CD14-positive monocyte (primary cell): Measurements from ENCODE around the gene MSGN1. TPM values are rescaled to one million over a fixed set of nuclear protein-coding genes. Genes with fewer than 3 reads are reported as not detected.

Experiments used
- DNase-seq, 3 donors: peaks; one replicate each; pipeline ENCODE4 v3.0.0-alpha.2; 2011 to 2022
- H2AFZ ChIP-seq: 2 replicates; pipeline ENCODE4 v1.6.0; 2012; ENCODE audit warnings: mild to moderate bottlenecking, low read depth, low read length, inconsistent platforms; ENCODE audit not compliant: insufficient read depth, poor library complexity, severe bottlenecking
- H3K27ac ChIP-seq, 2 donors: 1 replicate in 1 of 2; 2 replicates in 1 of 2; pipeline ENCODE4 v1.5.1; 2012 to 2013; ENCODE audit warnings: low read length in 2 of 2, control low read depth in 1 of 2, inconsistent platforms in 1 of 2, low read depth in 1 of 2, mild to moderate bottlenecking in 1 of 2
- H3K27me3 ChIP-seq, 2 donors: one replicate each; pipeline versions ENCODE4 v1.6.0 to v1.6.1; 2011 to 2013; ENCODE audit warnings: low read length in 2 of 2; ENCODE audit not compliant: control insufficient read depth in 2 of 2, insufficient read depth in 2 of 2
- H3K36me3 ChIP-seq, 2 donors: replicated peaks in 1 of 2; 1 replicate in 1 of 2; 2 replicates in 1 of 2; pipeline versions ENCODE4 v1.5.1 to v1.6.1; 2012 to 2013; ENCODE audit warnings: low read length in 2 of 2, control low read depth in 1 of 2, inconsistent platforms in 1 of 2, mild to moderate bottlenecking in 1 of 2; ENCODE audit not compliant: insufficient read depth in 2 of 2, control insufficient read depth in 1 of 2
- H3K4me1 ChIP-seq, 2 donors: 1 replicate in 1 of 2; 2 replicates in 1 of 2; pipeline versions ENCODE4 v1.5.1 to v1.6.1; 2012 to 2013; ENCODE audit warnings: low read length in 2 of 2, control low read depth in 1 of 2, inconsistent platforms in 1 of 2, mild to moderate bottlenecking in 1 of 2, moderate library complexity in 1 of 2; ENCODE audit not compliant: insufficient read depth in 2 of 2, control insufficient read depth in 1 of 2
- H3K4me2 ChIP-seq: replicated peaks from 2 replicates; pipeline ENCODE3; 2012; ENCODE audit warnings: low read length, moderate library complexity, mild to moderate bottlenecking; ENCODE audit not compliant: poor library complexity, severe bottlenecking; ENCODE audit errors: extremely low read depth
- H3K4me3 ChIP-seq, 3 experiments: fragments of 200-600 bp in 1 of 3; sonication (generic) in 1 of 3; replicated peaks in 1 of 3; 1 replicate in 2 of 3; 2 replicates in 1 of 3; pipeline ENCODE4 v1.5.1; 2011 to 2013; ENCODE audit warnings: low read length in 3 of 3, mild to moderate bottlenecking in 3 of 3, control low read depth in 2 of 3, low read depth in 2 of 3, inconsistent platforms in 1 of 3, moderate library complexity in 1 of 3
- H3K79me2 ChIP-seq: 2 replicates; pipeline ENCODE4 v1.6.0; 2012; ENCODE audit warnings: mild to moderate bottlenecking, control low read depth, inconsistent platforms, low read length, moderate library complexity; ENCODE audit not compliant: insufficient read depth
- H3K9ac ChIP-seq: 2 replicates; pipeline ENCODE4 v1.6.0; 2017; ENCODE audit warnings: low read length, mild to moderate bottlenecking; ENCODE audit not compliant: insufficient read depth, poor library complexity, severe bottlenecking
- H3K9me3 ChIP-seq, 2 donors: replicated peaks in 1 of 2; 1 replicate in 1 of 2; 2 replicates in 1 of 2; pipeline versions ENCODE4 v1.5.1 to v1.6.1; 2012 to 2013; ENCODE audit warnings: low read length in 2 of 2, control low read depth in 1 of 2; ENCODE audit not compliant: control insufficient read depth in 1 of 2, insufficient read depth in 1 of 2
- H4K20me1 ChIP-seq: 2 replicates; pipeline ENCODE4 v1.6.0; 2012; ENCODE audit warnings: mild to moderate bottlenecking, low read length, control low read depth, moderate library complexity; ENCODE audit not compliant: insufficient read depth
- H3K27ac Mint-ChIP-seq, 7 donors: one replicate each; pipeline ENCODE4 v1.8.0; 2020; ENCODE audit warnings: mild to moderate bottlenecking in 7 of 7, mixed read lengths in 7 of 7, moderate library complexity in 6 of 7, inconsistent platforms in 2 of 7
- H3K27me3 Mint-ChIP-seq, 3 donors: one replicate each; pipeline ENCODE4 v1.8.0; 2021 to 2022; ENCODE audit warnings: low read depth in 3 of 3, mild to moderate bottlenecking in 3 of 3, mixed read lengths in 3 of 3, moderate library complexity in 3 of 3, inconsistent platforms in 1 of 3
- H3K36me3 Mint-ChIP-seq, 2 donors: one replicate each; pipeline ENCODE4 v1.8.0; 2020; ENCODE audit warnings: mixed read lengths in 2 of 2, inconsistent platforms in 1 of 2, mild to moderate bottlenecking in 1 of 2
- H3K4me1 Mint-ChIP-seq: one replicate; pipeline ENCODE4 v1.8.0; 2020; ENCODE audit warnings: mild to moderate bottlenecking, mixed read lengths
- H3K4me3 Mint-ChIP-seq, 2 donors: one replicate each; pipeline ENCODE4 v1.8.0; 2020; ENCODE audit warnings: mild to moderate bottlenecking in 2 of 2, mixed read lengths in 2 of 2, moderate library complexity in 1 of 2
- H3K9me3 Mint-ChIP-seq, 7 donors: one replicate each; pipeline ENCODE4 v1.8.0; 2020 to 2022; ENCODE audit warnings: mixed read lengths in 7 of 7, mild to moderate bottlenecking in 6 of 7, moderate library complexity in 6 of 7, inconsistent platforms in 2 of 7
- CTCF ChIP-seq: fragments of 200-600 bp; IDR thresholded peaks from one replicate; pipeline ENCODE4 v1.8.0; 2022; ENCODE audit warnings: antibody characterized with exemption, mild to moderate bottlenecking
- WGBS: methylation state at CpG from one replicate; pipeline ENCODE4 v1.1.5; 2013; ENCODE audit warnings: missing lambda C conversion rate; ENCODE audit not compliant: insufficient coverage; 5-methylcytosine and 5-hydroxymethylcytosine counted together
- intact Hi-C, 2 donors: fragments of 100-400 bp; cut with micrococcal nuclease; formaldehyde crosslinking; loops; one replicate each; pipeline versions ENCODE4 v1.15.0 to v1.15.1; 2023
- polyA plus RNA-seq, 3 donors: library from polyadenylated mRNA; depleted of rRNA in 1 of 3; unstranded in 2 of 3; stranded (reverse) in 1 of 3; fragments of 300-500 nt in 2 of 3; fragments of >200 nt in 1 of 3; fragmentation: Illumina TruSeq in 2 of 3; gene quantifications; 1 replicate in 2 of 3; 2 replicates in 1 of 3; pipeline ENCODE4 v1.2.3, GENCODE V29; 2012 to 2021

Gene MSGN1
- polyA plus RNA-seq, 3 donors = not detected

DNA sequence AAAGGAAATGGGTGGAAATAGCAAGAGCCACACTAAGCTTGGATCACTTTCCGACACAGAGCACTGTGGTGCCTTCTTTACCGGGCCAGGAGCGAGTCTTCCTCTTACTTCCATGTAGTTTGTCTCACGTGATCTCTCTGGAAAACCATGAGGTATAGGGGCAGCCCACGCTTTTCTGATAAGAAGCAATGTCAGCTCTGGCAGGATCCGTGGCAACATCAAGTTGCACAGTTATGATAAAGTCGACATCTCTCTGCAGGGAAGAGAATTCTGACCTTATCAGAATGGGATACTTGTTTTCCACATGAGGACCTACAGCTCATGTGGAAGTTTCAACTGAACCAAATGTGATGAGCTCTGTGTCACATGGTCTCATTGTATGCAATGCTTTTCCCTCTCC, 29.5 kb downstream of the MSGN1 start:
- Histone ChIP-seq H3K9ac (no peak overlapping the region), H2AFZ (no peak overlapping the region), H3K4me2 (no peak overlapping the region), H3K9me3 (no peaks in the 10 kb centered on the region), H3K4me3 (no peak overlapping the region), H4K20me1 (no peaks in the 10 kb centered on the region), H3K4me1 (no peaks in the 10 kb centered on the region), H3K27me3 (no peaks in the 10 kb centered on the region), H3K36me3 (no peaks in the 10 kb centered on the region), H3K27ac (no peak overlapping the region), H3K79me2 (no peaks in the 10 kb centered on the region)
- Mint-ChIP-seq H3K4me3 (no peak overlapping the region), H3K9me3 (no peaks in the 10 kb centered on the region), H3K36me3 (no peaks in the 10 kb centered on the region), H3K27ac (no peak overlapping the region), H3K27me3 (peaks cover 0 to 5% (median 1%) of the 10 kb centered on the region in 3 donors), H3K4me1 (no peaks in the 10 kb centered on the region)
- intact Hi-C loops = no loop called here
- no peak for TF ChIP-seq CTCF
- DNase-seq = no peak
- 100% methylated on average over 2 of the region's 7 CpGs for WGBS

DNA sequence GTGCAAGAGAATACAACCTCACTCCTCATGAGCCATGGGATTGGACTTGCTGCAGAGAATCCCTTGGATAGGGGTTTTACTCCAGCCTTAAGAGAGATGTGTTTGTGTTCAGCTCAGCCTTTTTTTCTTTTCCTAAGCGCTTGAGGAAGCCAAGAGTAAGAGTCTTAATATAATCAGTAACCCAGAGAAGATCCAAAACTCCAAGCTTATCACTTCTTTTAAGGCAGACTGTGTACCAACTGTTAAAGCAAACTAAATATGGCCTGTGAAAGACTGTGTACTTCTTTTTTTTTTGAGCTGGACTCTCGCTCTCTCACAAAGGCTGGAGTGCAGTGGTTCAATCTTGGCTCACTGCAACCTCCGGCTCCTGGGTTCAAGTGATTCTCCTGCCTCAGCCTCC, 30.4 kb downstream of the MSGN1 start:
- no peak overlapping the region for H2AFZ ChIP-seq
- H3K27me3 Mint-ChIP-seq = peaks cover 0 to 5% (median 1%) of the 10 kb centered on the region in 3 donors
- no peaks in the 10 kb centered on the region for H3K79me2 ChIP-seq
- H3K9ac ChIP-seq = no peak overlapping the region
- H3K9me3 Mint-ChIP-seq = no peaks in the 10 kb centered on the region
- no peaks in the 10 kb centered on the region for H3K9me3 ChIP-seq
- H3K4me3 ChIP-seq = no peak overlapping the region
- DNase-seq = no peak
- intact Hi-C loops = no loop called here
- H3K27ac Mint-ChIP-seq = no peak overlapping the region
- no peaks in the 10 kb centered on the region for H3K27me3 ChIP-seq
- WGBS = 83% methylated on average over 1 of the region's 3 CpGs
- H4K20me1 ChIP-seq = no peaks in the 10 kb centered on the region
- H3K4me2 ChIP-seq = no peak overlapping the region
- no peaks in the 10 kb centered on the region for H3K36me3 ChIP-seq
- H3K4me1 Mint-ChIP-seq = no peaks in the 10 kb centered on the region
- H3K4me1 ChIP-seq = no peaks in the 10 kb centered on the region
- no peaks in the 10 kb centered on the region for H3K36me3 Mint-ChIP-seq
- H3K27ac ChIP-seq = no peak overlapping the region
- no peak overlapping the region for H3K4me3 Mint-ChIP-seq
- TF ChIP-seq CTCF = no peak
